NCI-H1930 (cell line): ENCODE measurements around the gene IGFBP6.
A peak's percentile ranks its signal among the peaks of the same experiment; 100 is the strongest.
"Not testable (repeated sequence)": the region's sequence is repeated elsewhere in the genome, so short reads cannot be mapped to it uniquely, and the experiment has no call there.

ENCODE experiments used
- DNase-seq, 2 experiments: peaks; one replicate each; lab custom pipeline; 2025; lab: John Stamatoyannopoulos, UW

Gene IGFBP6

DNA sequence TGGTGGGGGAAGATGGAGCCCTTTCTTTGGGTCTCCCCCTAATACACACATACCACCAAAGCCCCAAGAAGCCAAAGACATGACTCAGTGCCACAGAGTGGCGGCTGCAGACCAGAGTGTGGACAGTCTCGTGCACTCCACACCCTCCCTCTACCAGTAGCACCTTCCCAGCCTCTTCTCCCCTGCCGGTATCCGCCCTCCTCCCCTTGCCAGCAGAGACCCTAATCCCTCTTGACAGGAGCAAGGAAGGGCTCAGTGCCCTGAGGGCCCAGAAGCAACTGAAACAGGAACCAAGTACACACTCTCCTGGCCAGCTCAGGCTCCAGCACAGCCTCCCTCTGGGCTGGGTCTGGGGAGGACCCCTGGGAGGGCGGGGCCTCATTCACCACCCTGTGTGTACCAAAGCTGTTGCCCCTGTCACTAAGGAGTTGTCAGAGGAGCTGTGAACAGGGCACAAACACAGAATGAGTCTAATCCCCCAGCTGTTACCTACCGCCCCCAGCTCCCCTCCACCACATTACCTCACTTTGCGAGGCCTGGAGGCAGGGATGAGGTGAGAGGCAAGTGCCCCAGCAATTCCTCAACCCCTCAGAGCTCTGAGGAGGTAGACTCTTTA lies 26.5 kb upstream of the IGFBP6 start:
- no peak for DNase-seq

DNA sequence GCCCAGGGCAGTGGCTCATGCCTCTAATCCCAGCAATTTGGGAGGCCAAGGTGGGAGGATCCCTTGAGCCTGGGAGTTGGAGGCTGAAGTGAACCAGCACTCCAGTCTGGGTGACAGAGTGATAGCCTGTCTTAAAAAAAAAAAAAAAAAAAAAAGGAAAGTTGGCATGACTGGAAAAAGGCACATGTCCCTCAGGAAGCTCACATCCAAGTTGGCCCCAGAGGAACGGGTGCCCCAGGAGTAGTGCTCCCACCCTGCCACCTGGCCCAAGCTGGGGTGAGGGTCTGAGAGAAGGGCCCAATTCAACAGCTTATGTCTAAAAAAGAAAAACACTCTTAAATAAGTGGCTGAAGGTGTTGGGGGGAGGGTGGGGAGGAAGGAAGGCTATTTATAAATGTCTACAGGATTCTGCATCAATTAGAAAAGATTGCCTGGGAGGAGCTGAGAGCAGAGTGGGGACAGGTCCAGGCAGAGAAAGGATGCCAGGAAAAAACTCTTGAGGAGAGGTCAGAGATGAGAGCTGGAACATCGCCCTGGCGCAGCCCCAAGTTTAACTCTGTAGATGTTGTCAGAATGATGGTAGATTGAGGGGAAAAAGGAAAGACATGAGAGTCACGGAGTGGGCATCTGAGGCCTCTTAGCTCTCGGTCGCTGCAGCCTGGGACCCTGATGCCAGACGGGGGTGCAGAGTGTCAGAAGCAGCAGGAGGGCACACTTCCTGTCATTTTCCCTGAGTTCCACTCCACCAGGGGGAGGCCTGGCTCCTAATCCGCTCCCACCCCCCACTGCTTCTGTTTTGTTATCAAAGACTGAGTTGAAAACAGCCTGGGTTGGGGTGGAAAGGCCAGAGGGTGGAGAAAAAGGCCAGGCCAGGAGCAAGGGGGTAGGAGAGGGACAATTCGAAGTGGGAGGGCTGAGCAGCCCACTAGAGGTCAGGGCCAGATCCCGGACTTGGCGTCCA lies 25.6 kb upstream of the IGFBP6 start:
- no peak for DNase-seq

DNA sequence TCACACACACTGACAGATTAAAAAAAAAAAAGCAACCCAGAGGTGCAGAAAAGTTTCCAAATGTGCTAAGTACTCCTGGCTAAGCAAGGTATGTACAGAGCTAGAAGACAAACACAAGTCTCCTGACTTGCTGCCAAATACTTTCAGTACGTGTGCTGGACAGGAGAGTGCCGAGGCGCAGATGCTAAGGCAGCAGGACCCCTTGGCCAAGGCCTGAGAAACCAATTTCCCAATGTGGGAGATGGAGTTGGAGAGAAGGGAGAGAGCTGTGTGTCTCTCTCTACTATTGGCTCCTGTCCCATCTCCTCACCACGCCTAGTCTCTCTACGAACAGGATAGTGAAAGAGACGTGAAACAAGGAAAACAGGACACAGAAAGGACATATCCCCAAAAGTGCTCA lies 23.6 kb upstream of the IGFBP6 start:
- DNase-seq, result no peak

DNA sequence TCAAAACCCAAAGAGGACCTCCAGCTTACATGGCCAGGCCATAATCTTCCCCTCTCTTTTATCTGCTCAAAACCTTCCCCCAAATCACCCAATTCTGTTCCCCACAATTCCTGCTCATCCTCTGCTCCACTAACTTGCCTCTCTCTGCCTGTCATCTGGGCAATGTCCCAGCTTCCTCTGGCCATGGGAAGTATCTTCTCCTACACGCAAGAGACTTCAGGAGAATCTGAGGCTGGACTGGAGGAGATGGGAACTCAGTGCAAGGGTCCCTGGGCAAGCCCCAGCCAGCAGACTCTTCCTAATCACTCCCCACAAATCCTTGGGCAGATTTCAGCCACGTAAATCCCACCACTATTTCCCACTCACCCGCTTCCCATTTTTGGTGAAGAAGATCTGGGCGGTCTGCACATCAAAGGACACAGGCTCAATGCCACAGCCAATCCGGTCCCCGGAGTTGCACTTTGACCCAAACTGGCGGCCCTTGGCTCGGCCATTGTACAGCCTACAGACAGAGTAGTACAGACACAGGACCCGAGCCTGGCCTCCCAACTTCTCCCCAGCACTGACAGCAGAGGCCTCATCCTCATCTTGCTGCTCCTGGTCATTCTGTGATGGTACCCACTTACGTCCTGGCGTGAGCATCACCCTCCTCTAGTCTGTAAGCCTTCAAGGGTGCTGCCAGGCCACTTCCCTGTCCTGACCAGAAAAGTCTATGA lies 23.0 kb upstream of the IGFBP6 start:
- no peak for DNase-seq

DNA sequence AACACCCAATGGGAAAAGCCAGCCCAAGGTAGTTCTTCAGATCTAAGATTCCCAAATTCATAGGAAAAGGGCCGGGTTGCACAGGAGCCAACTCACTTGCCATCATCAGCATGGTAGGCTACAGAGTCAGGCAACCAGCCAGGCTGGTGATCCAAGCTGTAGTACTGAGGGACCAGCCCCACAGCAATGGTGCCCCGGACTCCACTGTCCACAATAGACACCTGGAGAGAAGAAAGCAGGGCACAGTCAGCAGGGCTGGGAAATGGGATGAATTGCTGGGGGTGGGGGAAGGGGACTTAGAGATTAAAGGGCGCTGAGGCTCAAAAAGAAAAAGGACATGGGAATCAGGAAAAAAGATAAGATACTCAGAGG lies 22.5 kb upstream of the IGFBP6 start:
- no peak for DNase-seq

DNA sequence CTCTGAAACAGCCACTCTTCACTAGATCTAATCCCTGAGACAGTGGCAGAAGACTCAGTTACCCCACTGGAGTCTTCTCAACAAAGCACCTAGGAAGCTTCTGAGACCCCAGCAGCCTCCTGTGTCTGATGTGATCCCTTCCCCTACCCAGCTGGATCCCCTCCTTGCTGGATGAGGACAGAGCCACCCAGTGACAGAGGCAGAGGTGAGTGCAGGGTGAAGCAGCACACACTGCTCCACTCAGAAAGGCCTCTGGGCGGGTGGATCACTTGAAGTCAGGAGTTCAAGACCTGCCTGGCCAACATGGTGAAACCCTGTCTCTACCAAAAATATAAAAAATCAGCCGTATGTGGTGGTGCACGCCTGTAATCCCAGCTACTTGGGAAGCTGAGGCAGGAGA lies 21.0 kb upstream of the IGFBP6 start:
- DNase-seq, result no peak

DNA sequence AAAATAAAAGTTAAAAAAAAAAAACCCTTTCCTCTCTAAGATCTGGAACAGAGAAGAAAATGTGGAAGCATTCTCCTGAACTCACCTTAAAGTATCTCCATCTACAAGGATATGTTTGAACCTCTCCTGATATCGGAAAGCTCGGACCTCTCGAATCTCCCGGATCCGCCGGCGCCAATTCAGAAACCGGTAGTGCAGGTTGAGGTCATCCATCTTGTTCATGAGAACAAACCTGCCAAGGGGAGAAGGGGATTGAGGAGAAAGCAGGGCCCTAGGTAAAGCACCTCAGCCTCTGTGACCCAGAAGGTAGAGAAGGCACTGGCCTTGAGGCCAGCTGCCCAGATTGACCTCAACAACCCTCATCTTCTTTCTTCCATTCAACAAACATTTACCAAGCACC lies 20.4 kb upstream of the IGFBP6 start:
- DNase-seq, result no peak

DNA sequence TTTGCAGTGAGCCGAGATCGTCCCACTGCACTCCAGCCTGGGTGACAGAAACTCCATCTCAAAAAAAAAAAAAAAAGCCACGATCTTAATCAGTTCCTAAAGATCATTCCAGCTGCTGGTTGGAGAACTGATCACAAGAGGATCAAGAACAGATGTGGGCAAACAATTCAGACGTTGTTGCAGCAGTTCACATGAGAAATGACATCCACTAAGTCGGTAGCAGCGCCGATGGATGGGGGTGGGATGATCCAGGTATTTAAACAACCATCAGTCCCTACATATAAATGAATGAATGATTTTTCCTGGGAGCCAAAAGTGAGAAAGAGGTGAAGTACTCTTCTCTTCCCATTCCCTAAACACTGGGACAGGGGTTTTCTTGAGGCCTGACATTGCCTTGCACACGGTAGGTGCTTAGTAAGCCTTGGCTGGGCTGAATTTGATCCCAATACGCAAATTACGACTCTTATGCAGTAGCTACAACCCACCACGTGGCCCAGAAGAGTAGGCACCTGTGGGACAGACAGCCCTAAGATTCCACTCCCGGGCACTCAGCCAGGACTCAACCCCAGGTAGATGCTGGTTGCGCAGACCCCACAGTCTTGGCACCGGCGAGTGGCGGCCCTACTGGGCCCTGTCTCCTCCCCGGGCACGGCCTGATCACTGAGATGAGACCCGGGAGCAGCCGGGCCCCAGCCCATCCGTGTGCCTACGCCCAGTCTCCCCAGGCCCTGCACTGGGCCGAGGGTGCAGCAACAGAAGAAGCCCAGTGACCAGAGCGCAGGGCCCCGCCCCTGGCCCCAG lies 18.8 kb upstream of the IGFBP6 start:
- no peak for DNase-seq

DNA sequence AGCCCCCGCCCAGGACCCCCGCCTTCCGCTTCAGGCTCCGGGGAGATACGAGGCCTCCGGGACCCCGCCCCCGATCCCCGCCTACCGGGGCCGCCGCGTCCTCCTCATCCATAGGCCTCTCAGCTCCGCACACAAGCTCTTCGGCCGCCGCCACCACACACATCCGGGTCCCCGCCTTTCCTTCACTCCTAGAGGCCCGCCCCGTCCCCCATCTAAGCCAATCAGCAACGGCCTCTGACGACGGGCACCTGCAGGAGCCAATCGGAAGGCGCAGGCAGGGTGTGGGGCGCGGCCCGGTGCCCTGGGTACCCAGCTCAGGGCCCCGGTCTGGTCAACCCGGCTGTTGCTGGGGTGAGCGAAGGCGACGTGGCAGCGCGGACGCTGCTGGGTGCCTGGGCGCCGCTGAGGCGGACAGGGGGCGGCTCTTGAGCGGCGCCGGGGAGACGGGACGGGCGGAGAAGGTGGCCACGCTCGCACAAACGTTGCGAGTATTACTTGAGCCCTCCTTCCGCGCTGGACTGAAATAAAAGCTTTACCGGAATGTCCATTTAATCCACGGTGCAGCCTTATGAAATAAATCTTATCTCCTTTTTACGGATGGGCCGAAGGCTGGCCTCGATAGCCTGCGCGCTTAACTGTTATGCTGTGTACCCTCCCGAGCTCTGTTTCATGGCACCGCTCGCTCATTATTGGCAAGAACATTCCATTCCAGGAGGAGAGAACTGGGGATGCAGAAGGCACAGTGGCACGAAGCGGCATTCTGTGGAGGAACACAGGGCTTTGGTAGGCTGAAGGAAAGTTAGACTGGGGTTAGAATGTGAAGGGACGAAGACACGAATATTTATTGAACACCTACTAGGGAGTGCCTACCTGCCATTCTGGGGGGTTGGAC lies 18.0 kb upstream of the IGFBP6 start, which contains the start of gene SPRYD3:
TSS of gene SPRYD3 (minus strand) at position 165 of the 892 bp plus-strand sequence. CDS start at position 108, 57 bp downstream.
- DNase-seq, result peak; percentile 93 to 94

DNA sequence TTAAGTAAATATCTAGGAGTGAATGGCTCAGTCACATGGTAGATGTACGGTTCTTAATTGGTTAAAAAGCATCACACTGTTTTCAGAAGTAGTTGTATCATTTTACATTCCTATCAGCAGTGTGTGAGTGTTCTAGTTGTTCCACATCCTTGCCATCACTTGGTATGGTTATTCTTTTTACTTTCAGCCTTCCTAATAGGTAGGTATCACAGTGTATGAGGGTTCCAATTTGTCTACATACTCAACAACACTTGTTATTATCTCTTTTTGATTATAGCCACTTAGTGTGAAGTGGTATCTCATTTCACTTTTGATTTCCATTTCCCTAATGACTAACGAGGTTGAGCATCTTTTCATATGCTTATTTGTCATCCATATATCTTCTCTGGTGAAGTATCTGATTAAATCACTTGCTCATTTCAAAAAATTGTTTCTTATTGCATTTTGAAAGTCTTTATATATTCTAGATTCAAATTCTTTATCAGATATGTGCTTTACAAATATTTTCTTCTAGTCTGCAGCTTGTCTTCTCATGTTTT lies 14.8 kb upstream of the IGFBP6 start:
- no peak for DNase-seq

DNA sequence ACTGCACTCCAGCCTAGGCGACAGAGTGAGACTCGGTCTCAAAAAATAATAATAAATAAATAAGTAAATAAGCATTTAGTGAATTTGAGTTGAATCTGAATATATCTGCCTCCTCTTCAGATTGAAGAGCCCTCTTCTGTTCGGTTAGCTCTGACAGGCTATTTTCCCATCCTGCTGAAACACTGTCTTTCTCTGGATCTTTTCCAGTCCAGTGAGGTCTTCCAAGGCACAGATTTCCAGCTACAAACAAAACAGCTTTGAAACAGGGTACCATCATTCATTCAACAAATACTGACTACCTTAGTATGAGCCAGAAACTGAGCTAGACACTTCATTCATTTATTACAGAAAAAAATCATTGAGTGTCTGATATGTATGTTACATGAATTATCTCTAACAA lies 11.1 kb upstream of the IGFBP6 start:
- no peak for DNase-seq

DNA sequence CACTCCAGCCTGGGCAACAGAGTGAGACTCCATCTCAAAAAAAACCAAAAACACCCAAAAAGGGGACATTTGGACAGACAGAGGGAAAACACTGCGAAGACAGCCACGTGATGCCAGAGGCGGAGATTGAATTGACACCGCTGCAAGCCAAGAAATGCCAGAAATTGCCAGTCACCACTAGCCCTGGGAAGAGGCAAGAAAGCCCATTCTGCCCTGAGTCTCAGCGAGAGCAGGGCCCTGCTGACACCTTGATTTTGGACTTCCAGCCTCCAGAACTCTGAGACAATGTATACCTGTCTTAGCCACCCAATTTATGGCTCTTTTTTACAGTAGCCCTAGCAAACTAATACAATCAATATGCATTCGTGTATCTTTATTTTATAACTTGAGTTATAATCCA lies 7.4 kb upstream of the IGFBP6 start:
- DNase-seq, result no peak

DNA sequence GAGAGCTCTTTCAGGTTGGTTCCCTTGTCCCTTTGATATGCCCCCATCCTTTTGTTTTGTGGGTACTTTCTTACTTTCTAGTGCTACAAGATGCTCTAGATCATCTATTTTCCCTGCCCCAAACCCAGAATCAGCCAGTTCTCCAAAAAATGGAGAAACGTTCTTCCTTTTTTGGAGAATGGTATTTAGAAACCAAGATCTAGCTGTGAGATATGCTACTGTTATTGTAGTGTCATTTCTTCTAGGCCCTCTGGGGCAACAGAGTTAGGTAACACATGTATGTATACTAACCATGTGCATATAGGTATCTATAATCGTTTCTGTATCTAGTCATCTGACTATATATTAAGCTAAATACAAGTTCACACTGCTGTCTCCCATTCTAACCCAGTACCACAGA lies 6.9 kb upstream of the IGFBP6 start:
- no peak for DNase-seq

DNA sequence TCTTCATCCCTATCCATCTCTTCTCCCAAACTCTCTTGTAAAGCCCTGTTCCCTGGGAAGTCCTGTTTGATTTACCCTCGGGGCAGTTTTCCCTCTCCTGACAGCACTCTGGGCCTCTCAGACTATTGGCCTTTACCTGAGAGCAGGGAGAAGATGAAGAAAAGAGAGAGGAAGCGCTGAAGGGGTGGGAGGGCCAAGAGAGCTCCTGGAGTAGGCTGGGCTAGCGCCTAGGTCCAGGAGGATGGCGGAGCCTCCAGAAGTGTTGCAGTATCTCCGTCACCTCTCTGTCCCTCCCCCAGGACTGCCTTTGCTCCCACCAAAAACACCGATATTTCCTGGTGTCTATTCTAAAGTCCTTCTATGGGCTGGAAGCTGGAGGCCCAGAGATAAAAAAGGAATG lies 5.7 kb upstream of the IGFBP6 start:
- DNase-seq, result no peak

DNA sequence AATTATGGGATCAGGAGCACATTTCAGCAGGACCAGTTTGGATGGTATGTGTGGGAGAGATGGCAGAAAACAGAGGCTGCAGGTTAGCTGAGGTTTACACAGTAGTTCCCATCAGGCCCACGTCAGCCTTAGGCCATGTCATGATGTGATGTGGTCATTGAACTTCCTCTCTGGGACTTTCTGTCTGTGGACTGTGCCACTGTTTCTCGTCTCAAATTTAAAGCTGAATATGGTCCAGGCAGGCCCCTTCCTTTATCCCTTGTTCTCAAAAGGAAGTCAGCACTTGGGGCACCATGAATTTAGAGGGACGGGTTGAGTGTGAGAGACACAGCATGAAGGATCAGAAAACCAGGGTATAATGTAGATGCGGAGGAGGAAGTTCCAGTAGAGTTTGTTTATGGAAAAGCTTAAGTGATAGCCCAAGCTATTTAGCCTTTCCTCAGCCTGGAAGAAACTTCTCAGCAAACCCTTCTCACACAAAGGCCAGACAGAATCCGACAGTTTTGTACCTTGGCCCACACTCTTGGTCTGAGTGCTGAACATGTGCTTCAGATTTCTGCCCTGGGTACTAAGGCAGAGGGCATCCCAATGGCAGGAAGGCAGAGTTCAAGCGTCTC lies 3.6 kb upstream of the IGFBP6 start:
- no peak for DNase-seq

DNA sequence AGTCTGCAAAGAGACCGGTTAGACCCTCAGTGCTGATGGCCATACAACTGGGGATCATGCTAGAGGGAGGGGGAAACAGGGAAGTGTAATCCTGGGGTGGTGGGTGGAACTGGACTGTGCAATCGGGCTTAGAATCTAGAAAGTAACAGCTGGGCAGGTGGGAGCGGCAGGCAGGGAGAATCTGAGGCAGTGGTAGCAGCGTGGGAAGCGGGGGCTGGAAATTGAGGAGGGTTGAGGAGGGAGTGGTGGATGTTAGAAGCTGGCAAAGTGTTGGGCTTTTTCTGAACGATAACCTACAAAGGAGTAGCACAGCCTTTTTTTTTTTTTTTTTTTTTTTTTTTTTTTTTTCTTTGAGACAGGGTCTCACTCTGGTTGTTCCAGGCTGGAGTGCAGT lies 3.1 kb upstream of the IGFBP6 start:
- no peak for DNase-seq

DNA sequence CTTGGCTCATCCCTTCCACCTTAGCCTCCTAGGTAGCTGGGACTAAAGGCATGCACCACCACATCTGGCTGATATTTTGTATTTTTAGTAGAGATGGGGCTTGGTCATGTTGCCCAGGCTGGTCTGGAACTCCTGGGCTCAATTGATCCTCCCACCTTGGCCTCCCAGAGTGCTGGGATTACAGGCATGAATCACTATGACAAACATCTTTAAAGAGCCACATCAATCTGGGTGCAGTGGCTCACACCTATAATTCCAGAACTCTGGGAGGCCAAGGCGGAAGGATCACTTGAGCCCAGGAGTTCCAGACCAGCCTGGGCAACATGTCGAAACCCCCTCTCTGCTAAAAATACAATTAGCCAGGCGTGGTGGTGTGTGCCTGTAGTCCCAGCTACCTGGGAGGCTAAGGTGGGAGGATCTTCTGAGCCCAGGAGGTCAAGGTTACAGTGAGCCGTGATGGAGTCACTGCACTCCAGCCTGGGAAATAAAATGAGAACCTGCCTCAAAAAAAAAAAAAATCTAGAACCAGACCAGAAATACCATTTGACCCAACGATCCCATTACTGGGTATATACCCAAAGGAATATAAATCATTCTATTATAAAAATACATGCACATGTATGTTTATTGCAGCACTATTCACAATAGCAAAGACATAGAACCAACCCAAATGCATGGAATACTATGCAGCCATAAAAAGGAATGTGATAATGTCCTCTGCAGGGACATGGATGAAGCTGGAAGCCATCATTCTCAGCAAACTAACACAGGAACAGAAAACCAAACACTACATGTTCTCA lies 2.5 kb upstream of the IGFBP6 start:
- not testable (repeated sequence) for DNase-seq

DNA sequence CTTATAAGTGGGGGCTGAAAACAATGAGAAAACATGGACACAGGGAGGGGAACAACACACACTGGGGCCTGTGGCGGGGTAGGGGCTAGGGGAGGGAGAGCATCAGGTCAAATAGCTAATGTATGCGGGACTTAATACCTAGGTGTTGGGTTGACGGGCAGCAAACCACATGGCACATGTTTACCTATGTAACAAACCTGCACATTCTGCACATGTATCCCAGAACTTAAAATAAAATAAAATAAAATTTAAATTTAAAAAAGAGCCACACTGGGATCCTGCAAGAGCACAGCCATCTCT lies 1.9 kb upstream of the IGFBP6 start:
- DNase-seq, result not testable (repeated sequence)

DNA sequence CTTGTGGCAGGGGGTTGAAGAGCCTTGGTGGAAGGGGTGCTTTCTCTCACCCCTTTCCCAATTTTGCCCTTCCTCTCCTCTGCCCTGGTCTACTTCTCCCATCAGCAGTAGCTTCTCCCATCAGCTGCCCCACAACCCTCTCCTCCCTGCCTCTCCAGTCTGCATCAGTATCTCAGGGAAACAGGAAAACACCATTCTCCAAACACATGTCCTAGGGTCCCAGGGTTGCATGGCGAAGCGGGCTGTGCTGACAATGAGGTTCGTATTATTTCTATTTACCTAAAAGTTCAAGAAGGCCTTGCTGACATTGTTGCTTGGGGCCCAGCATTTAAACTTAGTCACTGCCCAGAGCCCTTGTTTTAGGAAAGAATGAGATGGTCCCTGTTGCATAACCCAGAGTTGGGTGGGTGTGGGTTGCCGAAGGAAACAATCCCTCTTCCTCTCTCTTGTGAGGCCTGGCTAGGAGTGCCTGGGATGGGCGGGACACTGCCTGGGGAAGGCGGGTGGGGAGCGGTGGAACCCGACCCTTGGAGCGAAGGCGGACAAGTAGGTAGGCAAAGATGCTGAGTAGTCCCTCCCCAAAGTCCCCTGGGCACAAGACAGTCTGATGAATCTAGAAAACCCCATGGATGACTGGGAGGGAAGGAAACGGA lies 1.3 kb upstream of the IGFBP6 start:
- no peak for DNase-seq
